CD4-positive, alpha-beta T cell treated with Interleukin-4 for 1 hour (primary cell): ENCODE measurements around the gene PSMC4.
A peak's percentile ranks its signal among the peaks of the same experiment; 100 is the strongest.

Experiments used
- DNase-seq, 2 donors: peaks; one replicate each; pipeline ENCODE4 v3.0.0-alpha.2; 2020 to 2022

PSMC4 gene

DNA sequence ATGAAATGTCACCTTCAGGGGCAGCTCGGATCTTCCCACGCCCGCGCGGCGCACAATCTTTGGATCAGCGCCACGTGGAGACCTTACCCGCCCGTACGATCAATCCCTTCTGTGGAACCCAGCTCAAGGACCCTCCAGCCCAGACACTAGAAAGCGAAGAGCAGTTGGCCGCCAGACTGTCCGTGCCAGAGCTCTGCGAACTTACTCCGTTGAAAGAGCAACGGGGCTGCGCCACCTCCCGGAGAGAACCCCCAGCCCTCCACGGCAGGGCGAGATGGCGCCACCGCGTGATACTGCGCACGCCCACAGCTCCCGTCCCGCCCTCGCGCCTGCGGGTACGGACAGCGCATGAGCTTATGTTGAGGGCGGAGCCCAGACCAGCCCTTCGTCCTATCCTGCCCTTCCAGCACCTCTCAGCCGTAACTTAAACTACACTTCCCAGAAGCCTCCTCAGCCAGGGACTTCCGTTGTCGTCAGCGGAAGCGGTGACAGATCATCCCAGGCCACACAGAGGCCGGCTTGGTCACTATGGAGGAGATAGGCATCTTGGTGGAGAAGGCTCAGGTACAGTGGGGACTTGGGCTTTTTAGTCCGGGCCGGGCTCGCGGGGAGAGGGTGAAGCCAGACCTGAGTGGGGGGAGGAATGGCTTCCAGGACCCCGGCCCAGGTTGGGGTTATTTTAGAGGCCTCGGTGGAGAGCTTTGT, at the start of gene PSMC4:
Gene PSMC4 (plus strand): TSS at position 491 of the 705 bp plus-strand sequence. CDS start 38 bp downstream, at position 529.
- peak; percentile 99 for DNase-seq

DNA sequence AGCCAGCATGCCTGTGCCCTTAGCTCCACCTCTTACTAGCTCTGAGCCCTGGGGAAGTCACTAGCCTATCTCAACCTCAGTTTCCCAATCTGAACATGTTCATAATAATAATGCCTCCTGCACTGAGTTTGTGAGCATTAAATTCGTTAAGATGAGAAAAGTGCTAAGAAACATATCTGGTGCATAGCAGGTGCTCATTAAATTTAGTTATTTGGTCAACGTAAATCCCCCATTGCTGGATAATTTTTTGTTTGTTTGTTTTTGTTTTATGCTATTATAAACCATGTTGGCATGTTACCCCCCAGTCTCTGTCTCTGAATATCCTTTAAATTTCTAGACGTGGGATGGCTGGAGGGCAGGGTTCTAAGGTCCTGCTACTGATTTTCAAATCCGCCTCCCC, 47.1 kb upstream of the PSMC4 start:
- no peak for DNase-seq

DNA sequence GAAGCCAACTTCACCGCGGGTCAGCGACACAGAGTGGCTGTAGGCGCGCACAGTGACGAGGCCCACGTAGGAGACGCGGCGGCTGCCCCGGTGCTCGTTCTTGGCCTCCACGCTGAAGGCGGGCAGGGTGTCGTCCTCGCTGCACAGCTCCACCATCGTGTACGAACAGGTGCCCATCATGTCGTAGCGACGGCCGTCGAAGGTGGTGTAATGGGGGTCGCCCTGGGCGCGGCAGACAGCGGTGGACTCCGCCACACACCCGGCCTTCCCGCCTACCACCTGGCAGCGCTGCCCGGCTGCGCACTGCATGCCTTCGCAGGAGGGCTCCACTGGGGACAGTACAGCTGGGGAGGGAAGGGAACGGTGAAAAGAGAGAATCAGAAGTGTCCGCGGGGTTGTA, 46.6 kb upstream of the PSMC4 start:
- no peak for DNase-seq

DNA sequence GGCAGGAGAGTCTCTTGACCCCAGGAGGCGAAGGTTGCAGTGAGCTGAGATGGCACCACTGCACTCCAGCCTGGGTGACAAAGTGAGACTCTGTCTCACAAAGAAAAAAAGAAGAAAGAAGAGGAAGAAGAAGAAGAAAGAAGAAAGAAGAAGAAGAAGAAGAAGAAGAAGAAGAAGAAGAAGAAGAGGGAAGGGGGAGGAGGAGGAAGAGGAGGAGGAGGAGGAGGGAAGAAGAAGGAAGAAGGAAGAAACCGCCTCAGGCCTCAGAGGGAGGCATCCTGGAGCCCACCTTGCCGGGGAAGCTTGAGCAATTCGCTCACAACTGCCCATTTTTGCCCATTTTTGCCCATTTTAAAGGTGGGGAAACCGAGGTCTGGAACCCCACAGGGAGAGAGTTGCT, 46.0 kb upstream of the PSMC4 start:
- no peak for DNase-seq

DNA sequence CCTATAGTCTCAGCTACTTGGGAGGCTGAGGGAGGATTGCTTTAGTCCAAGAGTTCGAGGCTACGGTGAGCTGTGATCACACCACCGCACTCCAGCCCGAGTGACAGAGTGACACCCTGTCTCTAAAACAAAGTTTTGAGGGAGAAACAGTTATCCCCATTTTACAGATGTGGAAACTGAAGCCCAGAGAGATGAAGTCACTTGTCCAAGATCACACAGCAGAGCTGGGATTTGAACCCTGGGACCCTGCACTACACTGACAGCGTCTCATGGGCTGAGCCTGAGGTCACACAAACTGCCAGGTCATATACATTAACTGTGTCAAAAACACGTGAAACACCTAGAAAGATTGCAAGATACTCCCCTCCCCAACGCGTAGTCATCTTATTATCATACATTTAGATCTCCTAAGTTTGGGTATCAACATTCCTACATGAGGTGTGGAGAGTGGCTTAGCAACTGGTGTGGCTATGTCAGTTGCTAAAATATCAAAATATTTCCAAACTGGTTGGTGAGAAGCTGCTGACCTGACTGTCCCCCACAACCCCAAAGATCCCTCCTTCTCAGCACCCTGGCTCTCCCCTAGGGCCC, 44.7 kb upstream of the PSMC4 start:
- DNase-seq, result no peak

DNA sequence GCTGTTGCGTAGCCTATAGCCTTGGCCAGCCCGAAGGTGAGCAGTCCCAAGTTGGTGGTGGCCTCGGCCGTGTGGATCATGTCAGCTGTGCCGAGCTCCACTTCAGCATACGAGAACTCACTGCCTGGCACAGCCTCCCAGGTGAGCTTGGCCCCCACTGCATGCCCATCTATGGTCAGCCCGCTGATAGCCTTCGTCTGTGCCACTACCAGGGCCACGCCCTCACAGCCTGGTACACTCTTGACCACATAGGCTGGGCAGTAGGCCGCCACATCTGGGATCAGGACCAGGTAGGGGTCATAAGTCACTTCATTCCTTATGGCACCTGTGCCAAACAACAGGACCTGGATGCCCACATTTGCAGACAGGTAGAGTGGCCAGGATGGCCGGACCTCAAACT, 43.9 kb upstream of the PSMC4 start:
- no peak for DNase-seq

DNA sequence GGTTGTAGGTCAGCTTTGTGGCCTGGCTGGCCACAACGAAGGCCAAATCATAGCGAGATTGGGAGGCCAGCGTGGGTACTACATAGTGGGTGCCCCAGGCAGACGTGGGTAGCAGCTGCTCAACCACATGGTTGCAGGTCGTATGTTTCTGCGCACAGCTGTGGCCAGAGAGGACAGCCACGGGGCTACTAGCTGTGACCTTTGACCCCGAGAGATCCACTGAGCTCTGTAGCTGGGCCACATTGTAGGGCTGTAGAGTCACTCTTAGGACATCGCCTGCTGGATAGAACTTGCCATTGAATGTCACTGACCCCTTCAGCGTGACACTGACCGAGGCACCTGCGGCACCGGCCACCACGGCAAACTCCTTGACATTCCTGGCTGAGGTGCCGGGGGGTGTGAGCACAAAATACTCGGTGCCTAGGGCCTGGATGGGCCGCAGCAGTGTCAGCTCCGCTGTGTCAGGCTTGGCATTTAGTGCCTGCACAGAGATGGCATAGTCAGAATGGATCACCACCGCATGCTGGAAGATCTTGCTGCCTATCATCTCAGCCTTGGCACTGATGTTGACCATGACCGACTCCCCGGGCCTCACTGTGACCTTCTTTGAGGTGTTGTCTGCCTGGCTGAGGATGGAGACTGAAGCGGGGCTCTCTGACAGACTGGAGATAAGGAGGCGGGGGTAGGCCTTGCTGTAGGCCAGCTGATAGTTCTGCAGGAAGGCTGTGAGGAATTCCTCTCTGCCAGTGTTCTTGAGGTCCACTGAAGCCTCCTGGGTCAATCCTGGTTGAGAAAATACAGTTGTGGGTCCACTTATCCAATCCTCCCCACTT, 43.2 kb upstream of the PSMC4 start:
- no peak for DNase-seq

DNA sequence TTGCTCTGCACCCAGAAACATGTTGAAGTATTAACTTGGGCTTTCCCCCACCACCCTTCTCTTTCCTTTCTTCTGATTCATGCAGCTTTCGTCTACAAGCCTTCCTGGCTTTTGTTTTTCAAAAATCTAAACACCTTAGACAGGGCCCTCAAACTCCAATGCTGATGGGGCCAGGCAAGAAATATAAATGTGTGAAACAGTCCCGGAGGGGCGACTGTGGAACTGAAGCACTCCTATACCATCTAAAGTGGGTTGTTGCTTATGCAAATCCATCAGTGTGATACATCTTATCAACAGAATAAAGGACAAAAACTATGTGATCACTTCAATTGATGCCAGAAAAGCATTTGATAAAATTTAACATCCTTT, 42.6 kb upstream of the PSMC4 start:
- no peak for DNase-seq

DNA sequence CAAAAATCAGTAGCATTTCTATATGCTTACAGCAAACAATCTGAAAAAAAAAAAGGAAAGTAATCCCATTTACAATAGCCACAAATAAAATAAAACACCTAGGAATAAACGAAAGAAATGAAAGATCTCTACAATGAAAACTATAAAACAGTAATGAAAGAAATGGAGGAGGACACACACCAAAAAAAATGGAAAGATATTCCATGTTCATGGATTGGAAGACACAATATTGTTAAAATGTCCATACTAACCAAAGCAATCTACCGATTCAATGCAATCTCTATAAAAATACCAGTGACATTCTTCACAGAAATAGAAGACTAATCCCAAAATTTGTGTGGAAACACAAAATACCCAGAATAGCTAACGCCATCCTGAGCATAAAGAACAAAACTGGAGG, 41.2 kb upstream of the PSMC4 start:
- no peak for DNase-seq

DNA sequence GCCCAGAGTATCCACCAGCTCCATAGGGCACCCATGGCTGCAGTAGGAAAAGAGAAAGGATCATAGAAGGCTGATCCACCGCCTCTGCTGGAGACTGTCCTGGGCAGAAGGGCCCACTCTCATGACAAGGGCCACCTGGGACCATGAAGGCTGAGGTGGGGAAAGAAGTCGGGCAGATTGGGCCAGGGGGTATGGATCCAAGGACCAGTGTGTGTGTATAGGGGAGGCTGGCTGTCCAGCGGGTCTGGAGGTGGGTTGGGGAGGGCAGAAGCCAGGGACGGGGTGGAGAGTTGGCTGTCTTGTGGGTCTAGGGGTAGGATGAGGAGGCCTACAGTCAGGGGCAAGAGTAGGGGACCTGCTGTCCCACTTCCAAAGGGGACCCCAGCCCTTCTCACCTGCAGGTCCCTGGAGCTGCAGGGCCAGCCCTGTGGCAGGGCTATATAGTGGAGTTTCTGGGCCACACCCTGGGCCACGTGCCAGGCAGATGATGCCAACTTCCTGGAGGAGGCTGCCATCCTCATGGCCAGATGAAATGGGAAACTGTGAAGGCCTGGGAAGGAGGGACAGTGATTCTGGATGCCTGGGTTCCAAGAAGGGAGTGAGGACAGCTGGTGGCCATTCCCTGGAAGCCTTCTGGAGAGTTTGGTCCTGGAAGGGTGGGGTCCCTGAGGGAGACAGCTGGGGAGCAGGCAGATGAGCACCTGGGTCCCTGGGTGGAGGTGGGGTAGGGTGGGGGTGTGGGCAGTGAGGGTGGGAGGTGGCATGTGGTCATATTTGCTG, 36.2 kb upstream of the PSMC4 start, which contains the start of gene FCGBP:
Gene FCGBP (minus strand): TSS at position 51 of the 780 bp plus-strand sequence.
- no peak for DNase-seq

DNA sequence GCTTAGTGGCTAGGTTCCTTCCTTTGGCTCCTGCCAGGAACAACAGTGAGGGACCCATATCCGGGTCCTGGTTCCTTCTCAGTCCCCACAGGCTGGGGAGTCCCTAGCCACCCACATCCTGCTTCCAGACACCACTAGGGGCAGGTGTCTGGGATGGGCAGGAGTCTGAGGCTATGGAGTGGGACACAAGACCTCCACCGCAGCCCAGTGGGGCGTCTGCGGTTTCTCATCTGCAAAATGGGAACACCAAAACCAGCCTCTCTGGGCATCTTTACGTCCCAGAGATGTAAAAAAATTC, 35.7 kb upstream of the PSMC4 start:
- DNase-seq, result no peak

DNA sequence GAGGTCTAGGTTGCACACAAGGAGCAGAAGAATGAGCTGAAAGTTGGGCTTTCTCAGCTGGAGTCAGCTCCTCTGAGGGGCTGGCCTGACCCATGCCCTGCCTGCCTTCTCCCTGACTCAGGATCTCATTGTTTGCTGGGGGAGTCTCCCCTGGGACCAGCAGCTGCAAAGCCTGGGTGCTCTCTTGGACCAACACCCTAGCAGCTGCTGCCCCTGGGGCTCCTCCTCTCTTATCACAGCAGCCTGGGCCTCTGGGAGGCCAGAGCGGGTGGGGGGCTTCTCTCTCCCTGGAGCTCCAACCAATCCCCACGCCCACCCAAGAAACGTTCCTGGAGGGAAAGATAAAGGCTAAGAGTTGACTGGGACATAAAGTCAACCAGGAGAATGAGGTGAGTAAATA, 34.9 kb upstream of the PSMC4 start:
- DNase-seq, result no peak

DNA sequence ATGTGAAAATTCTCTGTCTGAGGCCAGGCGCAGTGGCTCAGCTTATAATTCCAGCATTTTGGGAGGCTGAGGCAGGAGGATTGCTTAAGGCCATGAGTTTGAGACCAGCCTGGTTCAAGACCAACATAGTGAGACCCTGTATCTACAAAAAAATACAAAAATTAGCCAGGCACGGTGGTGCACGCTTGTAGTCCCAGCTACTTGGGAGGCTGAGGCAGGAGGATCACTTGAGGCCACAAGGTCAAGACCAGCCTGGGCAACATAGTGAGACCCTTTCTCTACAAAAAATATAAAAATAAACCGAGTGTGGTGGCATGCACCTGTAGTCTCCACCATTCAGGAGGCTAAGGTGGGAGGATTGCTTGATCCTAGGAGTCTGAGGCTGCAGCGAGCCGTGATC, 34.3 kb upstream of the PSMC4 start:
- DNase-seq, result no peak

DNA sequence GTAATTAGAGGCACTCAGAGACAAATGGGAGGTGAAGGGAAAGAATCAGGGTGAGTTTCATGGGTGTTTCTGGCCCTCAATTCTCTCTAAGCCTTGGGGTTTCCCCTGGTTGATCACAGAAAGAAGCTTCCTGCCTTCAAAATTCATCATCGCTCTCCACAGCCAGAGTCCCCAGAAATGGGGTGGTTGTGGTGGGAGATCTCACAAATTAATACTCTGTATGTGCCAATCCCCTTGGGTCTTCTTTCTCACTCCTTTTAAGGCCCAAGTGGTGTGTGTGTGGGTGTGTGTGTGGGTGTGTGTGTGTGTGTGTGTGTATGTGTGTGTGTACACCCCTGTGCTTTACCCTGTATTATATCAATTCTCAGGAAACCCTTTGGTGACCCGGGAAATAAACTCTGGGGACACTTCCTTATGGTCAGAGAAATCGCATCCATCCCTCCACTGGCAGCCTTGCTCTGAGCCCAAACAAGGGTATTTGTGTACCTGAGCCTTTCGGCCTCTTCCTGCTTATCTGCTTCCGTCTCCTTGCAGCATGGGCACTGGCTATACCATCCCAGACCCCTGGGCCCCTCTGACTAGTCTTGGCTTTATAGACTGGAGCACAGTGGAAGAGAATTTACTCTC, 33.8 kb upstream of the PSMC4 start:
- DNase-seq, result peak; percentile 63 to 79

DNA sequence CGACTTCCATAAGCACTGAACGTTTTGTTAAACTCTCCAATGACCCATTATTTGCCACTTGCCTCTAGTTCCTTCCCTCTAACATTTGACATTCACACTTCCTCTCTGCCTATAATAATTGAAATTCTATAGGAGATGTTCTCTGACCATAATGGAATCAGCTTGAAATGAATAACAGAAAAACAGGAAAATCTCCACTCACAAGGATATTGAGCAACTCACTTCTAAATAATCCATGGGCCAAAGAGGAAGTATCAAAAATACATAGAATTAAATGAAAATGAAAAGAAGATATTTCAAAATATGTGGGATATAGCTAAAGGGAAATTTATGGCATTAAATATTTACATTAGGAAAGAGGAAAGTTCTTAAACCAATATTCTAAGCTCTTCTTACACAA, 33.2 kb upstream of the PSMC4 start:
- no peak for DNase-seq

DNA sequence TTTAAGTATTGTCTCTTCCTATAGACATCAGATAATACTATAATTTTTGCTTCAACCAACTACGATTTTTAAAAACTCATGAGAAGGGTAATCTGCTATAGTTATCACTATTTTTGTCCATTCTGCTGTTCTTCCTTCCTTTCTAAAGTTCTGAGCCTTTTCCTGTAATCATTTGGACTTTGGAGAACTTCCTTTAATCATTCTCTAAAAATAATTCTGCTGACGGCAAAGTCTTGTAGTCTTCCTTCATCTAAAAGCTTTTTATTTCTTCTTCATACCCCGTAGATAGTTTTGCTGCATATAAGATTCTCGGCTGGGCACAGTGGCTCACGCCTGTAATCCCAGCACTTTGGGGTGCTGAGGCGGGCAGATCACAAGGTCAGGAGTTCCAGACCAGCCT, 31.4 kb upstream of the PSMC4 start:
- no peak for DNase-seq

DNA sequence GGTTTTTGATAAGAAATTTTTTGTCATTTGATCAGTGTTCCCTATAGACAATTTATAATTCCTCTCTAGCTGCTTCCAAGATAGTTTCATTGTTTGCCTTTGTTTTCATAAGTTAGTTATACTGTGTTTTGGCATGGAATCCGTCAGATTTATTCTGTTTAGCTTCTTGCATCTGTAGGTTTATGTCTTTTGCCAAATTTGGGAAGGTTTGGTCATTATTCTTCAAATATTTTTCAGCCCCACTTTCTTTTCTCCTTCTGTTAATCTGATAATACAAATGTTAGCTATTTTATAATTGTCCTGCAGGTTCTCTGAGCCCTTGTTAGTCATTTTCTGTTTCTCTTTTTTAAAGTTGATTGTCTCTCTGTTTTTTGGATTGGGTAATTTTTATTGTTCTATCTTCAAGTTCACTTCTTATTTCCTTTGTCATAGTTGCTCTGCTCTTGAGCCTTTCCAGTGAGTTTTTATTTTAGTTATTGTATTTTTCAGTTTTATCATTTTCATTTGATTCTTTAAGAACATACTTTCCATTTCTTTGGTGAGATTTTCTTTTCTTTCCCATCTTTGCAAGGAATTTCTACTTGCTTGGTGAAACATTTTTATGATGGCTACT, 30.6 kb upstream of the PSMC4 start:
- no peak for DNase-seq

DNA sequence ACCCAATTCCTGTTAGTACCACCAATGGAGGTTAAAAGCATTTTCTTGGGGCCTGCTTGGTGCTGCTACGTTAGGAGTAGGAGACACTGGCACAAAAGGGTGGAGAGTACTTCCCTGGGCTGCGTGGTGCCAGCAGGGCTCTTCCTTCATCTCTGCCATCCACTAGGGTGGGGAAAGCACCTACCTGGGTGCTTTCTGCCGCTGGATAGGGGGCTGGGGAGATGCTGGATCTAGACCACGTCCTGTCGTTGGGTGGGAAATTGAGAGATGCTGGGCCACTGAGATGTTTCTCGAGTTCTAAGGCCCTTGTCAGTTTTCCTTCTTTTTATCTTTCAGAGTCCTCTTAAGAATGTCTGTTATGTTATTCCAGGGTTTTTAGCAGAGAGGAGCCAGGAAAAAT, 29.8 kb upstream of the PSMC4 start:
- DNase-seq, result peak in 1 of 2 donors; percentile 51

DNA sequence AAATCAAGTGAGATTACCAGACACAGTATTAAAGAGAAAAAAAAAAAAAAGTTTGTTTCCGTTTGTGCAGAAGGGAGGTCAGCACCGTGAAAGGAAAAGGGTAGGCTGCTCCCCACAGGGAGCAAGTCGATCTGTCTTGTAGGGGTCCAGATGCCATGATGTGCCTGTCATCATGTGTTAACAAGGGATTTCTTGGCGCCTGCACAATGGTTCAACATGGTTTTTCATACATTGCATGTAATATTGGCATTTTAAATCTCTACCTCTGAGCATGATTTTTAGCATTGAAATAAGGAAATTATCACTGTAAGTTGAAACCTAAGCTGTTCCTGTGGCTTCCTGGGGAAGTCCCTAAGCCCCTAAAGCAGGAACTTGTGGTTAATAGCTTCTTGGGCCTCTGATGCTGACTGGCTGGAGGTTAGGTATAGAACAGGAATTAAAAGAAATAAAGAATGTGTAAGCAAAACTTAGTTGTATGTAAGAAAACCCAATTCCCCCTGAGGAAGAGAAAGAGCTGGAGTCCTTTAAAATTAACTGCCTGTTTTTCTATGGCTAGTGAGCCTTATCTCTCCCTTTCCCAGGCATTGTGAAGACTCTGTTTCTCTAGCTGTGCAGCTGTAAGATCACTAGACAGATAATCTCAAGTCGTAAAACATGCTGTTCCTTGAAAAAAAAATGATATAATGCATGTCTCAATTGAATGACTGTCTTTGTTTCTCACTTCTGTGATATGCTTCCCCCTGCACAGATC, 29.2 kb upstream of the PSMC4 start:
- DNase-seq, result peak; percentile 81 to 86

DNA sequence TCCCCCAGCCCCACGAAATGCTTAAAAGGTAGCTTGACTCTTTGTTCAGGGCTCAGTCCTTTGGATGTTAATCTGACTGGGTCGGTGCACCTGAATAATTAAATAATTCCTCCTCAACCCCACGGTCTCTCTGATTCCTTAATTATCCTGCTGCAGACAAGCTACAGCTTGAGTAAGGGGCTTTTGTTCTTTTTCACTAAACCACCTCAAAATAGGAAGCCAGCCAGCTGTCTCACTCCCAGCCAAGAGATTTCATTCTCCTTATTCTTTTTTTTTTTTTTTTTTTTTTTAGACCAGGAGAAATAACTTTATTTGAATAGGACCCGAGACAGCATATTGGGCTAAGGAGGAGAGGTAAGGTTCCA, 28.6 kb upstream of the PSMC4 start:
- no peak for DNase-seq

DNA sequence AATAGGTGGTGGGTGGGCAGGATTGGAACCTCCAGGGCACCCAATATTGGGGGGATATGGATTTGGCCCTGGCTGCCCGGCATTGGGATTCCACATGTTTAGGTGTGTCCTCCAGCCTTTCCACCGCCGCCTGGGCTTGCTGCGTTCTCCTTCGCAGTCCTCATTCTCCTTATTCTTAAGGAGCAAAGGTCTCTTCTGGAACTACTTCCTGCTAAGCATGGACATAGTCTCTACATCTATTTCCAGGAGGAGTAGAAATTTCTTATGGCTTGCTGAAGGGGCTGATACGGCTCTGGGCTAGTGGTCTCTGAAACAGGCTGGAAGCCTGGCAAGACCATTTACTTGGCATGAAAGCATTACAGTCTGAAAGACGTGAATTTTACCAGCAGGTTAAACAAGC, 27.4 kb upstream of the PSMC4 start:
- no peak for DNase-seq

DNA sequence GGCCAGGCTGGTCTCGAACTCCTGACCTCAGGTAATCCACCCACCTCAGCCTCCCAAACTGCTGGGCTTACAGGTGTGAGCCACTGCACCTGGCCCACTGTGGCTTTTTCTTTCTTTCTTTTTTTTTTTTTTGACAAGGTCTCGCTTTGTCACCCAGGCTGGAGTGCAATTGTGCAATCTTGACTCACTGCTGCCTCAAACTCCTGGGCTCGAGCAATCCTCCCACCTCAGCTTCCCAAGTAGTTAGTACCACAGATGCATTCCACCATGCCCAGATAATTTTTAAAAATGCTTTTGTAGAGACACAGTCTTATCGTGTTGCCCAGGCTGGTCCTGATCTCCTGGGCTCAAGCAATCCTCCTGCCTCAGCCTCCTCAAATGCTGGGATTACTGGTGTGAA, 24.4 kb upstream of the PSMC4 start:
- no peak for DNase-seq
